HG03571 (cell line): ENCODE results near the gene ZDHHC13.

Source experiments
- ATAC-seq: cut with Tn5 transposase; IDR thresholded peaks from one replicate; pipeline ENCODE4 v1.9.1; 2021; ENCODE audit not compliant: unreplicated experiment

ZDHHC13 gene

DNA sequence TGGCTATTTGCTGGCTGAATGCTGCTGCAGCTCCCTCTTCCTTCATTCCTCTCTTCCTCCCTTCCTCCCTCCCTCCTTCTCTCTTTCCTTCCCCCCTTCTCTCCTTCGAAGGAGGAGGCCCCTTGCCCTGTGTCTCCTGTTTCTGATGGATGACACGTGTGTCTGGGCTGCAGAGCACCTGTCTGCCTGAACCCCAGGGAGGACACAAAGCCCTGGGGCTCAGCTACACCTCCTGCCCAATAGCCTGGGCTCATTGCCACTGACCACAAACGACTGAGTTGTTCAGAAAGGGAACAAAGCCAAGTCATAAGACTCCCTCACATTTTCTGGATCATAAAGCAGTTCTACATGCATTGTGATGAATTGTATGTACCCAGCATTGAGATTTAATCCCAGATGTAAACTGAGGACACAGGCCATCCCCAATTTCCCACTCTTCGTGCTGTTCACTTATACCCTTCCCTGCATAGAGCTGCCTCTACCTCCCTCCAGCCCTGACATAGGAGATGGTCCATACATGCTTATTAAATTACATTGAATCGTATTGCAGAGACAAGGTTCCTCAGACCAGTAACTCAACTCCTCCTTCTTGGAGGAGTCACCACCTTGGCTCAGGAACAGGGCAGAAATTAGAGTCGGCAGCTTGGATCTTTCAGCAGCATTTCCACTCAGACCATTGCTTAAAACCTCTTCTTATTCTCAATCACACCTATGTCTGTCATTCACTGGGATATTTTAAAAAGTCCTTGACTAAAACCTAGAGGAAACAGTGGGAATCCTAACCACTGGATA is 83.6 kb downstream of the ZDHHC13 start:
- no peak for ATAC-seq

DNA sequence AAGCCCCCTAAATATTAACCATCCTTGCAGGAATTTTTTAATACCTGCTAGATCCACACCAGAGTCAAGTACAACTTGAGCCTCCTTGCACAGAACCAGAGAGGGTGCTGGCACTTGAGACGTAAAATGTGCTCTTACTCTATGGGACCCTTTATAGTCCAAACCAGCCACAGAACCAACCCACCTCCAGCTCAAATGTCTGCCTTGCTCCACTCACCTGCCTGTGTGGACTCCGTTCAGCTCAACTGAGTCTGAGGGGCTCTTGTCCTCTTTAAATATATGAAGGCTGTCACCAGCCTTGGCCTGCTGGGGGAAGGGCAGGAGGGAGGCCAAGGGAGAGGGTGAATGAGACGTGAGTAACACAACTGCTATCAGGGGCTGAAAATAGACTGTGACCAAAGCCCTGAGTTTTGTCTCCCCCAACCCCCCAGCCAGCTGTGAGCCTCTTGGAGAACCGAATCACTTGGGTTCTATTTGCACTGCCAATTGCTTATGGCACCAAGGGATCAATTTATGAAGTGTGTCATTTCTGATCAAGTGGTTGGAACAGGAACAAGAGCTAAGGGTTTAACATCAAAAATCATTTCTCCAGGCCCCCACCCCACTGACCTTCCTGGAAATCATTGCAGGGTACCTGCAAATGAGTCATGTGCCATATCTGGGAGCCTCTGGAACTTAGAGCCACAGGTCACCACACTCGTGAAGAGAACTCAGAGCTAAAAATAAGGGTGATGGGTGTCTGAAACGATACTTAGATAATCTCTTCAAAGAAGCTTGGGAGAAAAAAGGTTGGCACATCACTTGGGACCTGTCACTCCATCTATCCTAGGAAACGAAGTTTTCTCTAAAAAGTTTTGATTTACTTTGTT is 85.0 kb downstream of the ZDHHC13 start, which contains the start of gene CSRP3:
CSRP3 (minus strand) TSS at position 247 of the 869 bp plus-strand sequence. CDS start 9,535 bp downstream, outside the sequence.
- ATAC-seq, result no peak

DNA sequence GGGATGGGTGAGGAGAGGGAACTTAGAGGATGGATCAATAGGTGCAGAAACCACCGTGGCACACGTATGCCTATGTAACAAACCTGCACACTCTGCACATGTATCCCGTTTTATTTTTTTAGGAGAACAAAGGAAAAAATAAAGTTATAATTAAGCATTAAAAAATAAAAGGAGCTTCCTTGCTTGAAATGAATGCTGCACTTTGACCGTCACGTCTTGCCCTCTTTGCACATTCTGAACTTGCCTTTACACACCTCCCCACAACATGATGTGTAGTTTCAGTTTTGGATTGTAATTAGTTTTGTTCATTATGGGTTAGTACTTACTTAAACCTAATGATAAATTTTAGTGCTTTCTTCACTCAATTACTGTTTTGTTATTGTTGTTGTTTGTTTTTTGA is 87.9 kb downstream of the ZDHHC13 start:
- no peak for ATAC-seq

DNA sequence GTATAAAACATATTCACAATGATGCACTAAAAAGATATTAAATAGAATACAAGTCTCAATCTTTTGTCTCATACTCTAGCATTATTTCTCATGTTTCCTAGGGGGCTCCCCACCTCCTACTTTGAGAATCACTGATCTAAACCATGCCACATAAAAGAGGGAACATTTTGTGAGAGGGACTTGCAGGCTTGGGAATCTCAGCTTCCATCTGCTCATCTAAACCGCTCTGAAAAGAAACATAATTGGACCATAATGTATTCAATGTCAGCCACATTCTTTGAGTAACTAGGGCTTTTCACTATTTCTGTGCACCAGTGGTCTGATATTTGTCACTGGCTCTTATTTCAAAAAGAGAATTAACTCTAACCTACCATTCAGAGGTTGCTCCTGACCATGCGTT is 91.2 kb downstream of the ZDHHC13 start:
- no peak for ATAC-seq

DNA sequence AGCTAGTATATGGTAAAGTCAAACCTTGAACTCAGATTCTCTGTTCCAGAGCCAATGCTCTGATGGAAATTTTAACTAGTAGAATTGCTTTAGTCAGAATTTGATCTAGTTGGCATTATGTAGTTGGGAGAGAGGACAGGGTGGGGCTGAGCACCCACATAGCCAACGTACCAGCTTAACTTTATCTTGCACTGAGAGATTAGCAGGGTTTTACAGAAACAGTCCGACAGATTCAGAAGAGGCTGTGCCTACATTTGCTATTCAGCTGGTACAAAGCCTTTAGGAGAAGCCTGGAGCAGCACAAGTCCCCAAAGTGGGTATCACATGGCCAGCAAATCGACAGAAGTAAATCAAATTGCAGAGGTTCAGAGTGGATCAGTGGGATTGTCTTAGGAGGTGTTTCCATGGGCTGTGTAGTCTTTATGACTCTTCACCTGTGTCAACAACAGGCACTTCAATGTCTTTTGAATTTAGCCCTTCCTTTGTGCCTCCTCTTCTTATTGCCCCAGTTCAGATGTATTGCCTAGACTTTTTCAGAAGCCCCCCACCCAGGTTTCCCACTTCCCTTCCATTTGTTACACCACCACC is 92.1 kb downstream of the ZDHHC13 start:
- no peak for ATAC-seq

DNA sequence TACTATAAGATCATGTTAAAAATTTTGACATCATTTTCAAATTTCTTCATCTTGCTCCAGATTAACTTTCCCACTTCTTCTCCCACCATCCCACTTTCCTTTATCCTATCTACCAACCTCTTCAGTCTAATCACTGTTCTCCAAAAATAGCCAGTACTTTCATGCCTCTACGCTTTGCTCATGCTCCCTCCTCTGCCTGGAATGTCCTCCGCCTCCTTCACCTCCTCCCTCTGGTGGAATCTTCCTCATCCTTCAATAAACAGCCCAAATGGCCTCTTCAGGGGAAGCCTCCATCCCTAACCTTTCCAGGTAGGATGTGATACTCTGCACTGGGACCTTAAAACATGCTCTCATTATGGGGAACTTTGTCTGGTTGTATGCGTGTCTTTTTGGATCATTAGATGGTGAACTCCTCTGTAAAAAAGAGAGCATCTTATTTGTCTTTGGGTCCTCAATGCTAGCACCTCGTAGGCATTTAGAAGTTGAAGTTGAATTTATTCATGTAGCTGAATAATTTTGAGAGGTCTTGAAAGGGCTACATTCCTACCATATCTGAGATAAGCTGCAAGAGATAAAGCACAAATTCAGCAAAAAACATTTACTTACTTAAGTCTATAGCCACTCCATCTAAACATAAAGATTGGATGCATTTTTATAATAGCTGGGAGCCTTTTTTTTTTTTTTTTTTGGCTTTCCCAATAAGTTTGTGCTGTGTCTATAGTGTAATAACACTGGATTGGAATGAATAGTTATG is 92.8 kb downstream of the ZDHHC13 start:
- no peak for ATAC-seq

DNA sequence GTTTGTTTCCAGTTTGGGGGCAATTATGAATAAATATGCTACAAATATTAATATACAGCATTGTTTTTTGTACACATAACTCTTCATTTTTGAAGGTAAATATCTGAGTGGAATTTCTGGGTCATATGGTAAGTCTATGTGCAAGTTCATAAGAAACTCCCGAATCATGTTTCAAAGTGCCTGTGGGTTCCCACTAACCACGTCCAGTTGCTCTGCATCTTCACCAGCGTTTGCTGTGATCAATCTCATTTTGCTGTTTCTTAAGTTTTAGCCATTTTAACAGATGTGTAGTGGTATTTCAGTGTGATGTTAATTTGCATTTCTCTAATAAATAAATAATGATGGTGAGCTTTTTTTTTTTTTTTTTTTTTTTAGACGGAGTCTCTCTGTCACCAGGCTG is 99.1 kb downstream of the ZDHHC13 start:
- ATAC-seq, result no peak

DNA sequence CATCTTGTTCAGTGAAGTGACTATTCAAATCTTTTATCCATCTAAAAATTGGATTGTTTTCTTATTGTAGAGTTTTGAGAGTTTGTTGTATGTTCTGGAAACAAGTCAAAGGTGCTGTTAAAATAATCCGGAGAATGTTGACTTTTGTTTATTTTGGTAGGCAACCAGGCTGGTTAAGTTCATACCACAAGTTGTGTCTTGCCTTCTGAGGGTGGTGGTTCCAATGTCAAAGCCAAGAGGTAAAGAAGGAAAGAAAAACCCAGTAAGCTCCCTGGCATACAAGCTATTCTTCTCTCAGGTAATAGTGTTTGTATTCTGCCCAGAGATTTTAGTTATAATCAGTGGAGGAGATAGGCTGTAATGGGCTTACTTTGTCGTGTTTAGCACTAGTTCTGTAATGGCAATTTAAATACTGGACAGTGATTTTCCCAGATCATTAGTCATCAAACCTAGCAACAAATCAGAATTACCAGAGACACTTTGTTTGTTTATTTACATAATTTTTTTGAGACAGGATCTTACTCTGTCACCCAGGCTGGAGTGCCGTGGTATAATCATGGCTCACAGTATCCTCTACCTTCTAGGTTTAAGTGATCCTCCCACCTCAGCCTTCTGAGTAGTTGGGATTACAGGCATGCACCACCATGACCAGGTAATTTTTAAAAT is 99.9 kb downstream of the ZDHHC13 start:
- no peak for ATAC-seq

DNA sequence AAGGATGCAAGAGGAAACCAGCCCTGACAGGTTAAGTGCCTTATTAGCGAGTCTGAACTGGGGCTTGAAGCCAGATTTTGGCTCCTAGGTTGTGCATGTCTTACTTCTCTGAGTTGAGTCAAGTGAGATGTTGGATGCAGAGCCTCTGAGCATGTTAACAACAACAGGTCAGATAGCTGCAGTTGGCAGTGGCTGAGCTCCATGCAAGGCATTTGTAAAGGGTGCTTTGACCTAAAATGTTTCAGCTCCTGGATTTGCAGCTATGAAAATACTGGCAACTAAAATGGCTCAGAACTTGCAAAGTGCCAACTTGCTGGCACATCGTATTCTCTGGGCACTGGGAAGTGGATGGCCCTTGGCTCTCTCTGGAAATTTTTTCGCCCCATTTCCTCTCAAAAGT is 101.2 kb downstream of the ZDHHC13 start:
- no peak for ATAC-seq

DNA sequence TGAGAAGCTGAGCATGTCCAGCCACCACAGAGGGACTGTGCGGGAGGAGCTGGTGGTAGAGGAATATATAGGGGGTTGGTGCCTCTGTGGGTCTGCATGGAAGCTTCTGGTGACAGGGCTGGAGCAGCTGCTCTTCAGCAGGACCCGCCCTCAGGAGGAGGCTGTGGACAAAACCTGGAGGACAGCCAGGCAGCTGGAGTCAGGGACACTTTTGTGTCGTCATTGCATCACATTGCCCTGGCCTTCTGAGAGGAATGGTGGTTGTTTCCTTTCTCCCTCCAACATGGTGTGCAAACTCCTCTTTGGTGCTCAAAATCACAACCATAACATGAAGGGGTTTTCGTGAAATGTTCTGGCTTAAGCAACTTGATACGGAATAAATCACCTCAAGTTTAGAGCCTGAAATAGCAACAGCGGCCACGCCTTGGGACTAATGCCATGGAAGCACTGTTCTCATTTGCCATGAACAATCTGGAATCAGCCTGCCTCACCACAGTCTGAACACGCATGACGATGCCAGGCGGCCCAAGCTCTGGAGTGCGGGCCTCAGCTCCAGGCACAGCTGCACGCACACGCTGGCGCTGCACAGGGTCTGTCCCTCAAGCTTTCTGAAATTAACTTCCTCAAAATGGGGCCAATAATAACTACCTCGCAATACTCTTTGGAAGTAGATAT is 102.0 kb downstream of the ZDHHC13 start:
- ATAC-seq, result no peak

DNA sequence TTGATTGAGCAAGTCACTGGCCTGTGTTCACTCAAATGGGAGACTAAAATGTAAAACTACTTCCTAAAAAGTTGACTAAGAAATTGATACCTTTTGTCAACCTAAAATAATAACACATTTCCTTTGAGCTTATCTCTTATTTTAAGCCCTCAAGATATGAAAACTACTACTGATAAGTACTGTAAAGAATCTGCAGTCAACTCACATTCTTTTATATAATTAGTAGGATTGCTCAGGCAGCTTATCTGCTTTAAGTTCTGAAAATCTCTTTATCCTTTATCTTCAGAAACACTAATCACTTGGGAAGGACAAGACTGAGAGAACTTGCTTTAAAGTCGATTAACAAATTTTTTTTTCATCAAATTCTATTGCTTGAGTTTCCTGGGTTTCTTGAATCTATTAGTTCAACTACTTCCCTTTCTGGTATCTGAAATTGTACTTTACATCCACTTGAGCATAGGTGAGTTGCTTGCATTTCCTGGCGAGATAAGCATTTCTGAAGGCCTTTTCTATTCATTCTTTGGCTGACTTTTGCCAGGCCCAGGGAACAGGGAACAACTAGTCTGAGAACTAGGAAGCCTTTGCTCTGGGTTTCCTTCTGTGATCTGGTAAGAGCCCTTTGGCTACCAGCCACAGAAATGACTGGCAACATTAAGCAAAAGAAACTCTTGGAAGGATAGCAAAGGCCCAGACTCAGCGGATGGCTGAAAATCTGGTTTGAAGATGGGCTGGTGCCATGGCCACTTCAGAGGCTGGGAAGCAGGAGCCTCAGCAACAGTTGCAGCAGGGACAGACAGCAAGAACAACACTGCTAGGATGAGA is 104.1 kb downstream of the ZDHHC13 start:
- no peak for ATAC-seq

DNA sequence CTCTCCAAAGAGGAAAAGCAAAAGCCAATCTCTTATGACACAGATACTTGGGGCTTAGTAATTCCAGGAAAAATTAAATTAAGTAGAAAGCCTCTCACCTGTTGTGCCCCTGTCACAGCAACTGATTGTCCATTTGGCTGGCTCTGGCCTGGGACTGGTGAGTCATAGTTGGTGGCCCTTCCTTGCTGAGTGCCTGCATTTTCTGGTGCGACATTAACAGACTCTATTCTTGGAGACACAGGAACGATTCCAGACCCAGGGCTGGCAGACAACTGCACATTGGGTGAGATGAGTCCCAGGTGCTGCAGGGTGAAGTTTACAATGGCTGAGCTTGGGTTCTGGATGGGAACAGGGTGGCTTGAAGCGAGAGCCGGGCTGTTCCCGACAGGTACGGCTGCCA is 108.2 kb downstream of the ZDHHC13 start:
- no peak for ATAC-seq

DNA sequence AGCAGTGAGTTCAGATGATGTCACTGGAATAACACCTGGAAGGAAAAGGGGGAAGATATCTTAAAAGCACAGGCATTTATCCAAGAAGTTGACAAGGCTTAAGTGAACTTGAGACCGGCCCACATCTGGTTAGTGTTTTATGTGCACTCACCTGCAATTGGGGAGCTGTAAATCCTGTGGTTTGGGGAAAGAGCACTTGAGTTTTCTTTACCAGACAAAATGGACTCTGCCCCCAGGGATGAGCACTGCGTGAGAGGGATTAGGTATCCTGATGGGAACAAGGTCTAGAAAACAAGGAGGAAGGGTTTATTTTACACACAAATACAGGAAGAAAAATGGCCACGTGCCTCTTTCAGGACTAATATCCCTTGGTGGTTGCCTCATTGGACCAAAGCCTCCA is 108.6 kb downstream of the ZDHHC13 start:
- no peak for ATAC-seq
